Stimulated activated CD8-positive, alpha-beta memory T cell treated with anti-CD3 and anti-CD28 coated beads, Interleukin-7, amount 100 ng/mL, for 48 hours (primary cell): ENCODE data around the gene HEBP1.

Experiments used
- DNase-seq, 2 donors: peaks; one replicate each; pipeline ENCODE4 v3.0.0-alpha.2; 2020; ENCODE audit warnings: low read depth in 1 of 2; ENCODE audit errors: extremely low read depth in 1 of 2

Gene HEBP1

DNA sequence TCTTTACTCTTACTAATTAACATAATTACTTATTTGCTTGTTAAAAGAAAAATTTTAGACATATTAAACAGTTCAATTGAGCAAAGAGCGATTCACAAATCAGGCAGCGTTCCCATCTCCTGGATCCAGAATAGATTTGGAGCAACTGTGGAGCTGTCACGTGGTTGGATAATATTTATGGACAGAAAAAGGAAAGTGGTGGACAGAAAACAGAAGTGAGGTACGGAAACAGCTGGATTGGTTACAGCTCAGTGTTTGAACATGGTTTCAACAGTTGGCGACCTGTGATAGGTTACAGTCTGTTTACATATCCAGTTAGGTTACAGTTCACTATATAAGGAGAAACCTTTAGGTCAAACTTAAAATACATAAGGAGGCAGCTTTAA lies 24.5 kb upstream of the HEBP1 start:
- no peak for DNase-seq

DNA sequence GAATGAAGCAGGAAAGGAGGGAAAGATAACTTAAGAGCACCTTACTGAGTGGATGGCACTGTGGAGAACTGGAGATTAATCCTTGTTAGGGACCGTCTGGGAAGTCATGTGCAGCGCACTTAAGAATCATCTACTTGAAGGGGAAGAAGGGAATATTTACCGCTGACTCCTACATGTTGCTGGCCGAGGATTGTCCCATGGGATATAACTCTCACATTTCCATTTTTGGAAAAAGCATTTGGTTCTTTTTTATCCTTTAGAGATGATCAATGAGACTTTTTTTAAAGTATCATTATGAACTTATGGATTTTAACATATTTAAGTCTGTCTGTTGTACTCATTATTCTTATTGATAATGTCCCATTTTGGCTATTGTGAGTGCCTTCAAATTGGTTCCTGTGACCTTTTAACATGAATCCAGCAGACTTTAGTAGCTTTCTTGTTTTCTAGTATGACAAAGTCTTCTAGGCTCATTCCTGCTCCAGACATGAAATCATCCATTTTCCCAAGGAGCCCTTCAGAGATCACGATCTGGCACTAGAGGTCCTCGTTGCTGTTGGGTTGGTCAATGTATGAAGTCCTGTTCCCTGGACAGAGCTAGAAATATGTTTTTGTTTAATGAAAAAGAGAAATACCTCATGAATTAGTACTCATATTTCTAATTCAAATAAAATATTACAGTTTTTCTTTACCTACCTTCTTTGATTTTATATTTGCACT lies 23.9 kb upstream of the HEBP1 start:
- DNase-seq: no peak

DNA sequence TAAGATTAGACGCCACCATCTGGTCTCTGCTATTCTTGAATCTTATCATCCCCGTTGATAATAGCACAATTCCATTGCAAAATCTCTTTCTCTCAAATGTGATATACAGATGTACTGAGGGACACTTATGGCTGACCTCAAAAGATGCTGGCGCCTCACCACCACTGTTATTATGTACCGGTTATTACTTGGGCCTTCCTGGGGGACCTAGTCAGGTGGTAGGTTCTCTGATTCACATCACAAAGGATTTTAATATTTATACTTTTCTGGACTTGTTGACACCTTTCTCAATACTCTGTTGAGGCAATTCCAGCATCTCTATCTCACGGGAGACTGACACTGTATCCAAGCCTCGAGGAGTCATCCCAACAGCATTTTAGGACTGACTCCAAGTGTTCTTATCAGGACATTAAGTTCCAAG lies 22.8 kb upstream of the HEBP1 start:
- DNase-seq: no peak

DNA sequence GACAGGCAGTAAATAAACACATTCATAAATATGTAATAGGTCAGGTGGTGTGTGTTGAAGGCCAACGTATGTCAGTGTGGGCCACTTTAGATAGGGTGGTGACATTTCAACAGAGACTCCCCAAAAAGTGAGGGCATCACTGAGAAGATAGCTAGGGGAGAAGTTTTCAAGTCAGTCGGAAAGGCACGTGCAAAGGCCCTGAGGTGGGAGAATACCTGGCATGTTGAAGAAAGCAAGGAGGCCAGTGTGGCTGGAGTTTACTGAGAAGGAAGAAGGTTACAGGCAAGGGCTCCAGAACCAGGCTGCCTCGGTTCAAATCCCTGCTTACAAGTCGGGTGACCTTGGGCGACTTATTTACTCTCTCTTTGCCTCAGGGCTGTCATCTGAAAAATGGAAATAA lies 11.0 kb upstream of the HEBP1 start:
- no peak for DNase-seq

DNA sequence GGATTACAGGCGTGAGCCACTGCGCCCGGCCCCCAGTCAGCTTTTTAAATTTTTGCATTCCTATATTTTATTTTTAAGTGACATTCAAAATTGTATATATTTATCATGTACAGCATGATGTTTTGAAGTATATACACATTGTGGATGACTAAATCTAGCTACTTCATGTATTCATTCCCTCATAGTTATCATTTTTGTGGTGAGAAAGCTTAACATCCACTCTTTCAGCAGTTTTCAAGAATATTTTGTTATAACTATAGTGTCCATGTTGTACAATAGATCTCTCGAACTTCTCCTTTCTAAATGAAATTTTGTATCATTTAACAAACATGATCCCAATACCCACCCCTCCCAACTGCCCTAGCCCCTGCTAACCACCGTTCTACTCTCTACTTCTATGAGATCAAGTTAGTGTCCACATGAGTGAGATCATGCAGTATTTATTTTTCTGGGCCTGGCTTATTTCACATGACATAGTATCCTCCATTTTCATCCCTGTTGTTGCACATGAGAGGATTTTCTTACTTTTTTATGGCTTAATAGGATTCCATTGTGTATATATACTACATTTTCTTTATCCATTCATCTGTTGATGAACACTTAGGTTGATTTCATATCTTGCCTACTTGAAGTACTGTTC lies 8.8 kb upstream of the HEBP1 start:
- no peak for DNase-seq

DNA sequence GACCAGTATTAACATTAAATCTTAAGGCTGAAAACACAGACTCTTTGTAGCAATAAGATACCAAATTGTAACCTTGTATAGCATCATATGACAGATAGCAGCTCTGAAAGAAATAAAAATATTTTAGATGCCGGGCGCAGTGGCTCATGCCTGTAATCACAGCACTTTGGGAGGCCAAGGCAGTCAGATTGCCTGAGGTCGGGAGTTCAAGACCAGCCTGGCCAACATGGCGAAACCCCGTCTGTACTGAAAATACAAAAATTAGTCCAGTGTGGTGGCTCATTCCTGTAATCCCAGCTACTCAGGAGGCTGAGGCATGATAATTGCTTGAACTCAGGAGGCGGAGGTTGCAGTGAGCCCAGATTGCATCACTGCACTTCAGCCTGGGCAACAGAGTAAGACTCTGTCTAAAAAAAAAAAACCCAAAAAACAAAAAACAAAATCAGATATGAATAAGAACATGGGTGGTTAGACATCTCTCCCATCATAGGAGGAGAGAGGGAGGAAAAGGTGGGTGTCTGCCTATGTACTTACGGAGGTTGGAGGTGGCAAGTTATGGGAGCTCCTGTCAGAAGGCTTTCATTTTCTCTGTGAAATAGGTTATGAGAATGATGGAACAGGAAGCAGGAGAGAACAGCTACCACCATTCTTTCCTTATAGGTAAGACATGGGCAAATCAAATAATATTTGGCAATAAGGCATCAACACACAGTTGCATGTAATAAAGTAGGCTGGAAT lies 7.6 kb upstream of the HEBP1 start:
- DNase-seq: no peak

DNA sequence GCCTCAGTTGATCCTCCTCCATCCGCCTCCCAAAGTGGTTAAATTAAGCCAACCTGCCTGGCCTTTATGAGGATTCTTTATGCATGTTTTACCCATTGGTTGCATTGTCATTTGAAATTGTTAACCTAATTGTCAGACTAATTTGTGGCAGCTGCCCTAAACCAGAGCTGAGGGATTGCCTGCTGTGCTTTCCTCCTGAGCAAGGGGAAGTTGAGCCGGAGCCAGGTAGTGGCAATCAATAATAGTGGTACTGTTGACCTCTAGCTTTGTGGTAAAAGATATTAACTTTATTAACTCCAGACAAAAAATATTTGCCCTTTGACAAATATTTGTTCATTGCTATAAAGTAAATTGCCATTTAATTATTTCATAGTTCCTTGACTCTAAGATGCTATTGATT lies 5.6 kb upstream of the HEBP1 start:
- DNase-seq: no peak

DNA sequence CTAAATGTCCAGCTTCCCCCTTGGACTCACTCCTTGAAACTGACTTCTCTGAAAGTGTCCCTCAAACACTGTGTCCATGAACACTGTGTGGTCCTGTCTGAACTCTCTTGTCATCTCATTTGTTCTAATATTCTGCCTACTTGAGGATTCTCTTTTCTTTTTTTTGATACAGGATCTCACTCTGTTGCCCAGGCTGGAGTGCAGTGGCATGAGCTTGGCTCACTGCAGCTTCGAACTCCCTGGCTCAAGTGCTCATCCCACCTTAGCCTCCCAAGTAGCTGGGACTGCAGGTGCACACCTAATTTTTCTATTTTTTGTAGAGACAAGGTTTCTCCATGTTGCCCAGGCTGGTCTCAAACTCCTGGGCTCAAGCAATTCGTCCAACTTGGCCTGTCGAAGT lies 4.9 kb upstream of the HEBP1 start:
- no peak for DNase-seq

DNA sequence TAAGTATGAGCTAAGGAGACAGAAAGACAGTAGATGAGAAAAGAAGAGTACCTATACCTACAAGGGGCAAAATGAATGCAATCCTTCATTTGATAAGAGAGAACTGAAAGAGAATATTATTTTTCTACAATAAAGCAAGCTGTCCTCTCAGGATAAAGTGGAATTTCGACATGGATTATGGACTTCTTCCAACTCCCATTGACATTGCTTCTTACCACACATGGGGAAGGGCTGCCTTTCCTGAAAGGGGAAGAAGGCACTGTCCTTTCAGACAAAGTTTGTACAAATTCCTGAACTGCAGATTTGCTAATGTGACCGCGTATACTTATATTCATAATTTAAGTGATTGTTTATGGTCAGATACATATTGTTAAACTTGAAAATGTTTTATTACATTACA lies 4.3 kb upstream of the HEBP1 start:
- no peak for DNase-seq

DNA sequence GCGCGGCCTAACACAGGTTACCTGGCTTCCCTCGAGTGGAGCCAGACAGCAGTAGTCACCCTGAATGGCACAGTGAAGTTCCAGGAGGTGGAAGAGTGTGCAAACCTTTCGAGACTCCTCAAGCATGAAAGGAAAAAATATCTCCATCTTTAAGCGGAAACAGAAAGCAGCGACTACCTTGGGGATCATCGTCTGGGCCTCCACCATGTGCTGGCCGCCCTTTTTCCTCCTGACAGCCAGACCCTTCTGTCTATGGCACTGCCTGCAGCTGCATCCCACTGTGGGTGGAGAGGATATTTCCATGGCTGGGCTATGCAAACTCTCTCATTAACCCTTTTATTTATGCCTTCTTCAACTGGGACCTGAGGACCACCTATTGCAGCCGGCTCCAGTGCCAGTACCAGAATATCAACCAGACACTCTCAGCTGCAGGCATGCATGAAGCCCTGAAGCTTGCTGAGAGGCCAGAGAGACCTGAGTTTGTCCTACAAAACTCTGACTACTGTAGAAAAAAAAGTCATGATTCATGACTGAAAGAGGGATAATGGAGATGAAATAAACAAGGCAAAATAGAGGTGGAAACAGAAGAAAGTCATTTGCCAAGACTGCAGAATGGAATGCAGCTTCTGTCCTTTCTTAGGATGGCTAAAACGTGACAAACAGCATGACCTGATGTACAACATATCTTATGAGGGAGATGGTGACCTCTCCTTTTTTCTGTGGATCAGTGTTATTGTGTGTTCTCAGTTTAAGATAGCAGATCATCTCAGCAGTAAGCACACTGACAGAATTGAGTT lies 2.4 kb upstream of the HEBP1 start:
- DNase-seq: no peak

DNA sequence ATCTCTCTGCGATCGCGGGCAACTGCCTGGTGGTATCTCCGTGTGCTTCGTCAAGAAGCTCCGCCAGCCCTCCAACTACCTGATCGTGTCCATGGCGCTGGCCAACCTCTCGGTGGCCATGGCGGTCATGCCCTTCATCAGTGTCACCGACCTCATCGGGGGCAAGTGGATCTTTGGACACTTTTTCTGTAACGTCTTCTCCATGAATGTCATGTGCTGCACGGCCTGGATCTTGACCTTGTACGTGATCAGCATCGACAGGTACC lies 1.6 kb upstream of the HEBP1 start:
- DNase-seq: no peak

DNA sequence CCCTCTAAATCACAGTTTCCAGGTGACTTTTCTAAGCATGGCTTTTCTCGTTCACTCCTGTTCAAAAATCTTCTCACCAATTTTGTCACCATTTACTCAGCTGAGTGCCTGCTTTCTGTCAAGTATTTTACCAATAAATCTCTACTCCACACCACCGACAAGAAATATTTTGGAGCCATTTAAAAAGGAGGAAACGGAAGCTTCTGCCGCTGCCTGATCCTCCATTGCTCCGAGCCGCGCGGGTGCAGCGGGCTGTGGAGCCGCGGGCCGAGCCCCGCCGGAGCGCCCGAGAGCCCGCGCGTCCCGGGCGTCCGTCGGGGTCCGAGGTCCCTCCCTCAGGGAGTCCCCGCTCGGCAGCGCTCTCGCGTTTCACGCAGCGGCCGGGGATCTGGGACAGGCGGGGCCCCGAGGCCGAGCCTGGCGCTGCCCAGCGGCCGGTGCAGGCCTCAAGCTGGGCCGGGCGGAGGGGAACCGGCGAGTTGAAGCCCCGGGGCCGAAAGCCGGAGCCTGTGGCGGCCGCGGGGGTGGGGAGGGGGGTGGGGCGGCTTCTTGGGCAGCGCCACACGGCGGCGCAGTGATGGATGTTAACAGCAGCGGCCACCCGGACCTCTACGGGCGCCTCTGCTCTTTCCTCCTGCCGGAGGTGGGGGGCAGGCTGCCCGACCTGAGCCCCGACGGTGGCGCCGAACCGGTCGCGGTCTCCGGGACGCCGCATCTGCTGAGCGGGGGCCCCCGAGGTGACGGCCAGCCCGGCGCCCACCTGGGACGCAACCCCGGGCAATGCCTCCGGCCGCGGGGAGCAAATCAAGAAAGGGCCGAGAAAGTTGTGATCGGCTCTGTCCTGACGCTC lies 1.1 kb upstream of the HEBP1 start:
- no peak for DNase-seq

DNA sequence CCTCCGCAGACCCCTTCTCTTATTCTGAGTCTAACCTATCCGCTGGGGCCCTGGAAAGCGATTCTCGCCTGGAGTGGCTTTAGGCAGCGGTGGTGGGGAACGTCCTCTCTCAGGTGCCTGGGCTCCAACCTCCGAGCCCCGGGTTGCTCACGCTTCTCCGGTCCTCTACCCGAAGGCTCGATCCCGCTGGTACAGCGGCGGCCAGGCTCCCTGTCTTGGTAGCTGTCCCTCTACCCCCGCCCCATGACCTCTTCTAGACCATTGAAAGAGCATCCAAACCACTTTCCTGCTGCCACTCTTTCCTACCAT lies 505 bp upstream of the HEBP1 start:
- DNase-seq: no peak

DNA sequence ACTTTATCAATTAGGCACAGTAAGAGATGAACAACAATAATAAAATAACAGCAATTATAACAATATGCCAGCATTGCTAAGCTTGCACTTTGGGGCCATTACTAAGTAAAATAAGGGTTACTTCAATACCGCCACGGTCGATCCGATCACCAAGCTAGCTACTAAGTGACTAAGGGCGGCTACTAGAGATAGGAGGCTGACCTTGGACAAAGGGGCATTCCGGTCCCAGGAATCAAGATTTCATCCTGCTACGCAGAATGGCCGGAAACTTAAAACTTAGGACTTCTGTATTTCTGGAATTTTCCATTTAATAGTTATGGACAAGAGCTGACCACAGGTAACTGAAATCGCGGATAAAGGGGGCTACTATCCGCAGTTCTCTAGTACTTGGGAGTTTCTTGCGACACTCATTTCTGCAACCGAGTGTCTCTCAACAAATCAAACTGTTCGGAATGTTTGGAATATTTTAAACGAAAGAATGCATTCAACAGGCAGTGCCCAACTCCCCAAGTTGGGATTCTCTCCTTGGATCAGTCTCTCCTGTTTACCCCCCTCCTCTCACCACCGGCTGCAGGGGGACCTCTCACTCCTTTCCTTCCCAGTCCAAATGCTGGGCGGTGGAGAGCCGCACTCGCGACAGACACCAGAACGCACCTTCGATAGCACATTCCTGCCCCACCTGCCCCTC lies 650 bp downstream of the HEBP1 start:
- DNase-seq: no peak

DNA sequence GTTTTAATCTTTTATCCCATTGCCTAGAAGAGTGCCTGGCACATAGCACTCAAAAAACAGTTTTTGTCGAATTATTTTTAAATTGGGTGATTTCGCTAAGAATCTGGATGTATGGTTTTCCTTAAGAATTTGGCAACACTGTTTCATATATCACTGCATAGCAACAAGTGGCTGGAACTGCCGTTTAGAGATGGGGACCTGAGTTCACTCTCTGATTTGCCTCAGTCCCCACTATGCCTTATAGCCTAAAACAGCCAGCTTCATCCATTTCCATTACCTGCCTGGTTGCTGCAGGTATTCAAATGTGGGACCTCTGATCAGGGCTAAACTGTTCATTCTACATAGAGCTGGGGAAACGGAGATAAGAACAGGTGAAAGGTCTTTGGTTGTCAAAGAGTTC lies 1.8 kb downstream of the HEBP1 start:
- DNase-seq: no peak

DNA sequence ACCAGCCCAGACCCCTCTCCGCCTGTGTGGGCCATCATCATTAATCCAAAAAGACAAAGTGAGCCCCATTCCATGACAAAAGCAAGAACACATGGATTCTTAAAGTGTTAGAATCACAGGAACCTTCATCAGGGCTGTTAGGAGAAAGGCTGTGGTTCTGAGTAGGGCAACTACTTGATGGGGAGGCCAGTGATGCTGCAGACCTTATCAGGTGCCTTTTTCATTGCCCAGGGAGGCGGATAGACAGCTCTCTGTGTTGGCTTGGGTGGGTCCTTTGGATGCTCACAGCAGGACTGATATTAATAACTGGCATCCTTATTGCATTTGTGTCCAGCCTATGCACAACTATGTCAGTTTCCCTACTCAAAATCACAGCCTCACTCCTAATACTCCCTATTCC lies 2.3 kb downstream of the HEBP1 start:
- DNase-seq: no peak

DNA sequence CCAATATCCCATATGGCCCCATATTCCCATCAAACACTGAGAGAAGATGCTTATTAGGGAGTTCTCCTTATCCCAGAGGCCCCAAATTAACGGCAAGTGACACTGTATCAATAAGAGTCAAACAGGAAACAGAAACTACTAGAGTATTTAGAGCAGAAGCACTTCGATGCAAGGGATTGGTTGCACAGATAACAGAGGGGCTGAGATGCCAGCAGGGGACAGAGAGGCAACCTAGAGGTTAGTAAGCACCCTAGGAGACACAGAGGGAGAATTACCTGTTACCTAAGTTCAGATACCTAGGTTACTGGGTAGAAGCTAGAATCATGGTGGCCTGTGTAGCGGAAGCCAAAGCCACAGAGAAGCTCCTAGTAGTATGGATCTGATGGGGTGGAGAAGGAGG lies 2.9 kb downstream of the HEBP1 start:
- no peak for DNase-seq

DNA sequence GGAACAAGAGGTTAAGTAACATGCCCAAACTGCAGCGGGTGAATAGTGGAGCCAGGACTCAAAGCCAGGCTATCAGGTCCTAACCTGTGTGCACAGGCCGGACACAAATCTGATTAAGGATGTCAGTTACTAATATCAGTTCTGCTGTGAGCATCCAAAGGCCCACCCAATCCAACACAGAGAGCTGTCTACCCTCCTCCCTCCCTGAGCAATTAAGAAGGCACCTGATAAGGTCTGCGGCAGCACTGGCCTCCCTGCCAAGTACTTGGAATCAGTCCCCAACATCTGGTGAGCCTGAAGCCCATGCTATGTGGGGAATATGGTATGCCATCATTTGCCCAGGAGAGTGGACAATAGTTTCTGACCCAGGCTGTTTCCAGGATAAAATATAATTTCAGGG lies 3.9 kb downstream of the HEBP1 start:
- no peak for DNase-seq

DNA sequence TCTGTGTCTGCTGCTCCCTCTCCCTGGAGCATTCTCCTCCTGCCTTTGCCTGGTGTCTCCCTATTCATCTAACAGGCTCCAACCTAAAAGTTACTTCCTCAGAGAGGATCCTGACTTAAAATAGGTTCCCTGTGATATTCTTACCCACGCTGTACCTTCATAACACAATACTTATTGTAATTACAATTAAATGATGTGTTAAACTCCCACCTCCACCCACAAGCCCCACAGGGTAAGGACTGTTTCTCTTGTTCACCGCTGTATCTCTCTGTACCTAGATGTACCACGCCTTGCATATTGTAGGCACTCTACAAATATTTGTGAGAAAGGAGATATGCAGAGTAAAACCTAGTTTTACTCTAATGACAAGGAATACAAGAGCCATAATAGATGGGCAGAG lies 5.0 kb downstream of the HEBP1 start:
- DNase-seq: no peak

DNA sequence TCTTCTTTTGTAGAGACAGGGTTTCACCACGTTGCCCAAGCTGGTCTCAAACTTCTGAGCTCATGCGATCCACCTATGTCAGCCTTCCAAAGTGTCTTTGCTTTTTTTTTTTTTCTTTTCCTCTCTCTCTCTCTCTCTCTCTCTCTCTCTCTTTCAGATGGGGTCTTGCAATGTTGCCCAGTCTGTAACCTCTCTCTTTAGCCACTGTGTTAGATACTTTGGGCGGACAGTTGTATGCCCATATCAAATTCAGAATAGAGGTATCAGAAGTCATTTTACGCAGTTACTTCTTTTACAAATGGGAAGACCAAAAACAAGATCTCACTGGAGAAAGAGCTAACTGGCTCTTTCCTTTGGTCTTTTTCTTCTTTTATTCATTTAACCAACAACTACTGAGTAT lies 6.7 kb downstream of the HEBP1 start:
- DNase-seq: no peak
